H1 (cell line): ENCODE data around the gene ATP1A3. TPM values are rescaled to one million over a fixed set of nuclear protein-coding genes. Genes with fewer than 3 reads are reported as not detected.

ENCODE experiments used
- CTCF ChIA-PET: fragments of 300-600 bp; sonication (Branson Sonifier 250); formaldehyde crosslinking; loops from one replicate; lab custom pipeline; 2021; ENCODE audit not compliant: partially characterized antibody; lab: Charles Lee
- POLR2A ChIA-PET: fragments of 300-600 bp; sonication (Branson Sonifier 250); formaldehyde crosslinking; loops from one replicate; lab custom pipeline; 2021; ENCODE audit warnings: inconsistent platforms; ENCODE audit not compliant: partially characterized antibody; lab: Charles Lee
- DNase-seq, 2 experiments: peaks; one replicate each; pipeline versions ENCODE4 v3.0.0 to v3.0.0-alpha.2; 2010 to 2022; ENCODE audit warnings: low spot score in 2 of 2, low read depth in 1 of 2, mixed read lengths in 1 of 2
- FAIRE-seq: peaks from 2 replicates; lab custom pipeline; 2011; peaks lifted over from hg19 to GRCh38; lab: Jason Lieb, UNC
- H2AFZ ChIP-seq: 2 replicates; pipeline ENCODE4 v1.8.1; 2012; ENCODE audit warnings: low read length, inconsistent platforms
- H2AK5ac ChIP-seq: 2 replicates; pipeline ENCODE4 v1.6.1; 2013; ENCODE audit warnings: low read depth, low read length
- H2BK120ac ChIP-seq: replicated peaks from 2 replicates; pipeline ENCODE3; 2013; ENCODE audit warnings: low read depth, low read length, inconsistent platforms
- H2BK12ac ChIP-seq: 2 replicates; pipeline ENCODE4 v1.6.1; 2013; ENCODE audit warnings: low read depth, low read length
- H2BK15ac ChIP-seq: 2 replicates; pipeline ENCODE4 v1.6.1; 2013; ENCODE audit warnings: low read length
- H2BK20ac ChIP-seq: 2 replicates; pipeline ENCODE4 v1.6.1; 2013; ENCODE audit warnings: low read length
- H2BK5ac ChIP-seq: 2 replicates; pipeline ENCODE4 v1.6.1; 2013; ENCODE audit warnings: low read depth, low read length
- H3K14ac ChIP-seq: 2 replicates; pipeline ENCODE4 v1.6.1; 2013; ENCODE audit warnings: inconsistent platforms; ENCODE audit not compliant: insufficient read length
- H3K18ac ChIP-seq: 2 replicates; pipeline ENCODE4 v1.6.1; 2013; ENCODE audit warnings: low read length; ENCODE audit errors: extremely low read depth
- H3K23ac ChIP-seq: 2 replicates; pipeline ENCODE4 v1.6.1; 2013; ENCODE audit warnings: inconsistent platforms; ENCODE audit not compliant: insufficient read length
- H3K23me2 ChIP-seq: 2 replicates; pipeline ENCODE4 v1.6.1; 2013; ENCODE audit warnings: low read depth, low read length
- H3K27ac ChIP-seq: 2 replicates; pipeline ENCODE4 v1.6.1; 2011; ENCODE audit warnings: low read depth, low read length, inconsistent platforms
- H3K27me3 ChIP-seq, 4 experiments: replicated peaks in 1 of 4; 1 replicate in 1 of 4; 2 replicates in 3 of 4; pipeline versions ENCODE4 v1.6.1 to v1.8.1; 2011 to 2013; ENCODE audit warnings: low read length in 3 of 4, mild to moderate bottlenecking in 3 of 4, inconsistent platforms in 2 of 4, mixed read lengths in 2 of 4, moderate library complexity in 1 of 4; ENCODE audit not compliant: control insufficient read depth in 3 of 4, insufficient read depth in 3 of 4; ENCODE audit errors: extremely low read depth in 1 of 4
- H3K36me3 ChIP-seq, 4 experiments: 2 replicates each; pipeline versions ENCODE4 v1.6.1 to v1.8.1; 2011 to 2013; ENCODE audit warnings: mild to moderate bottlenecking in 4 of 4, low read length in 3 of 4, moderate library complexity in 2 of 4, control low read depth in 1 of 4, inconsistent platforms in 1 of 4; ENCODE audit not compliant: insufficient read depth in 4 of 4, control insufficient read depth in 2 of 4
- H3K4ac ChIP-seq: replicated peaks from 2 replicates; pipeline ENCODE3; 2013; ENCODE audit warnings: low read length, low read depth, mixed read lengths, inconsistent platforms; ENCODE audit not compliant: insufficient read length
- H3K4me1 ChIP-seq, 4 experiments: replicated peaks in 1 of 4; 1 replicate in 1 of 4; 2 replicates in 3 of 4; pipeline versions ENCODE4 v1.6.1 to v1.8.1; 2011 to 2013; ENCODE audit warnings: low read length in 3 of 4, inconsistent platforms in 2 of 4, mixed read lengths in 1 of 4; ENCODE audit not compliant: insufficient read depth in 4 of 4, control insufficient read depth in 3 of 4
- H3K4me2 ChIP-seq, 2 experiments: 2 replicates each; pipeline versions ENCODE4 v1.6.1 to v1.8.1; 2011 to 2013; ENCODE audit warnings: low read depth in 2 of 2, low read length in 2 of 2, control low read depth in 1 of 2, inconsistent platforms in 1 of 2, mild to moderate bottlenecking in 1 of 2; ENCODE audit not compliant: insufficient read depth in 1 of 2
- H3K4me3 ChIP-seq, 4 experiments: fragments of 200-600, 300-600 bp in 1 of 4; sonication (generic), shearing (Covaris generic), sonication (Bioruptor Twin) in 1 of 4; 2 replicates each; pipeline versions ENCODE4 v1.5.1 to v1.8.1; 2011 to 2016; ENCODE audit warnings: low read length in 4 of 4, low read depth in 3 of 4, control low read depth in 2 of 4, inconsistent platforms in 2 of 4, mild to moderate bottlenecking in 2 of 4, mixed read lengths in 1 of 4, moderate library complexity in 1 of 4; ENCODE audit not compliant: insufficient read depth in 2 of 4; ENCODE audit errors: extremely low read depth in 1 of 4
- H3K56ac ChIP-seq: replicated peaks from 2 replicates; pipeline ENCODE3; 2013; ENCODE audit warnings: low read depth, mild to moderate bottlenecking, mixed read lengths, low read length, inconsistent platforms; ENCODE audit not compliant: insufficient read length
- H3K79me1 ChIP-seq: 2 replicates; pipeline ENCODE4 v1.6.1; 2013; ENCODE audit warnings: low read depth, low read length, control low read depth
- H3K79me2 ChIP-seq, 2 experiments: 2 replicates each; pipeline versions ENCODE4 v1.6.1 to v1.8.1; 2012 to 2013; ENCODE audit warnings: low read length in 2 of 2, mild to moderate bottlenecking in 2 of 2, inconsistent platforms in 1 of 2; ENCODE audit not compliant: insufficient read depth in 2 of 2, control insufficient read depth in 1 of 2
- H3K9ac ChIP-seq, 4 experiments: replicated peaks in 1 of 4; 1 replicate in 1 of 4; 2 replicates in 3 of 4; pipeline versions ENCODE4 v1.6.1 to v1.8.1; 2011 to 2013; ENCODE audit warnings: low read depth in 3 of 4, low read length in 3 of 4, control low read depth in 2 of 4, mild to moderate bottlenecking in 2 of 4, moderate library complexity in 2 of 4, inconsistent platforms in 1 of 4; ENCODE audit errors: extremely low read depth in 1 of 4
- H3K9me3 ChIP-seq, 2 experiments: 2 replicates each; pipeline versions ENCODE4 v1.6.1 to v1.8.1; 2012 to 2013; ENCODE audit warnings: mild to moderate bottlenecking in 2 of 2, moderate library complexity in 2 of 2, control low read depth in 1 of 2, inconsistent platforms in 1 of 2, low read depth in 1 of 2, low read length in 1 of 2, mixed read lengths in 1 of 2; ENCODE audit not compliant: insufficient read depth in 2 of 2
- H4K20me1 ChIP-seq, 2 experiments: replicated peaks in 1 of 2; 2 replicates each; pipeline versions ENCODE3 to v1.8.1; 2011 to 2013; ENCODE audit warnings: inconsistent platforms in 2 of 2, low read length in 2 of 2, mild to moderate bottlenecking in 1 of 2; ENCODE audit not compliant: insufficient read depth in 2 of 2, control insufficient read depth in 1 of 2
- H4K5ac ChIP-seq: 2 replicates; pipeline ENCODE4 v1.6.1; 2013; ENCODE audit warnings: low read length, low read depth, mixed read lengths, inconsistent platforms; ENCODE audit not compliant: insufficient read length
- H4K8ac ChIP-seq: 2 replicates; pipeline ENCODE4 v1.8.0; 2013; ENCODE audit warnings: mild to moderate bottlenecking, moderate library complexity, low read length, inconsistent platforms; ENCODE audit not compliant: insufficient read depth; ENCODE audit errors: extremely low read depth
- H4K91ac ChIP-seq: replicated peaks from 2 replicates; pipeline ENCODE3; 2013; ENCODE audit warnings: low read length, mixed read lengths, inconsistent platforms; ENCODE audit not compliant: insufficient read length
- BCL11A ChIP-seq, 2 experiments: IDR thresholded peaks; one replicate each; pipeline ENCODE4 v1.6.1; 2011; ENCODE audit warnings: low read depth in 2 of 2, low read length in 2 of 2, mild to moderate bottlenecking in 2 of 2
- CHD1 ChIP-seq: IDR thresholded peaks from 2 replicates; pipeline ENCODE4 v1.6.1; 2012; ENCODE audit warnings: low read depth, low read length, improper control_type of control experiment
- CTCF ChIP-seq, 3 experiments: IDR thresholded peaks; 1 replicate in 2 of 3; 2 replicates in 1 of 3; pipeline versions ENCODE4 v1.5.1 to v1.6.1; 2011; ENCODE audit warnings: low read length in 3 of 3, mild to moderate bottlenecking in 3 of 3, inconsistent platforms in 2 of 3, low read depth in 1 of 3, moderate library complexity in 1 of 3; ENCODE audit not compliant: insufficient read depth in 1 of 3; ENCODE audit errors: control extremely low read depth in 1 of 3
- JUND ChIP-seq: IDR thresholded peaks from 2 replicates; pipeline ENCODE4 v1.6.1; 2011; ENCODE audit warnings: mild to moderate bottlenecking, improper control_type of control experiment, low read length
- NANOG ChIP-seq: IDR thresholded peaks from 2 replicates; pipeline ENCODE4 v1.6.1; 2011; ENCODE audit warnings: low read length, low read depth, mild to moderate bottlenecking, inconsistent platforms; ENCODE audit not compliant: insufficient read depth, poor library complexity, severe bottlenecking
- RBBP5 ChIP-seq: IDR thresholded peaks from 2 replicates; pipeline ENCODE4 v1.7.1; 2012; ENCODE audit warnings: low read depth, mild to moderate bottlenecking, inconsistent platforms, low read length, moderate library complexity, borderline replicate concordance
- SUZ12 ChIP-seq: fragments of 200-600 bp; sonication (generic); IDR thresholded peaks from 2 replicates; pipeline ENCODE4 v1.6.1; 2012; ENCODE audit warnings: mild to moderate bottlenecking, inconsistent platforms, low read length, moderate library complexity, mixed read lengths
- WGBS, 2 experiments: shearing (Covaris generic) in 1 of 2; methylation state at CpG; one replicate each; pipeline versions ENCODE4 v1.1.6 to v1.1.7; 2013 to 2015; ENCODE audit warnings: low lambda C conversion rate in 2 of 2, mixed read lengths in 2 of 2, inconsistent platforms in 1 of 2, low coverage in 1 of 2, missing lambda C conversion rate in 1 of 2; ENCODE audit not compliant: insufficient replicate concordance in 2 of 2, insufficient coverage in 1 of 2, insufficient read length in 1 of 2; ENCODE audit errors: extremely low coverage in 1 of 2, missing lambda C conversion rate in 1 of 2; 5-methylcytosine and 5-hydroxymethylcytosine counted together
- polyA plus RNA-seq, 7 experiments: library from polyadenylated mRNA; depleted of rRNA in 3 of 7; stranded (reverse) in 5 of 7; unstranded in 2 of 7; fragments of >200 nt in 5 of 7; fragments of 200-250 nt in 2 of 7; gene quantifications; 1 replicate in 5 of 7; 2 replicates in 1 of 7; 4 replicates in 1 of 7; pipeline versions ENCODE4 v1.2.1 to v1.2.3, GENCODE V29; 2011 to 2013; ENCODE audit warnings: missing spikeins in 2 of 7, mixed read lengths in 2 of 7
- total RNA-seq: library from RNA; stranded (reverse); fragmentation: NEBNext Ultra II Directional; extraction: Animal tissue kit (Norgen Biotek cat#: 25700); gene quantifications from 2 replicates; pipeline ENCODE4 v1.2.1, GENCODE V29; 2021
- TF ChIP-seq, protein P1 (sequence below): IDR thresholded peaks from 2 replicates; pipeline ENCODE4 v1.6.1; 2012; ENCODE audit warnings: inconsistent platforms

The ATP1A3 gene
- total and polyA plus RNA-seq, 2 of the 8 experiments (the other 6 are each of a cell fraction or from before 2014, with no cell fraction given) = 11.1 to 41.2 TPM

DNA sequence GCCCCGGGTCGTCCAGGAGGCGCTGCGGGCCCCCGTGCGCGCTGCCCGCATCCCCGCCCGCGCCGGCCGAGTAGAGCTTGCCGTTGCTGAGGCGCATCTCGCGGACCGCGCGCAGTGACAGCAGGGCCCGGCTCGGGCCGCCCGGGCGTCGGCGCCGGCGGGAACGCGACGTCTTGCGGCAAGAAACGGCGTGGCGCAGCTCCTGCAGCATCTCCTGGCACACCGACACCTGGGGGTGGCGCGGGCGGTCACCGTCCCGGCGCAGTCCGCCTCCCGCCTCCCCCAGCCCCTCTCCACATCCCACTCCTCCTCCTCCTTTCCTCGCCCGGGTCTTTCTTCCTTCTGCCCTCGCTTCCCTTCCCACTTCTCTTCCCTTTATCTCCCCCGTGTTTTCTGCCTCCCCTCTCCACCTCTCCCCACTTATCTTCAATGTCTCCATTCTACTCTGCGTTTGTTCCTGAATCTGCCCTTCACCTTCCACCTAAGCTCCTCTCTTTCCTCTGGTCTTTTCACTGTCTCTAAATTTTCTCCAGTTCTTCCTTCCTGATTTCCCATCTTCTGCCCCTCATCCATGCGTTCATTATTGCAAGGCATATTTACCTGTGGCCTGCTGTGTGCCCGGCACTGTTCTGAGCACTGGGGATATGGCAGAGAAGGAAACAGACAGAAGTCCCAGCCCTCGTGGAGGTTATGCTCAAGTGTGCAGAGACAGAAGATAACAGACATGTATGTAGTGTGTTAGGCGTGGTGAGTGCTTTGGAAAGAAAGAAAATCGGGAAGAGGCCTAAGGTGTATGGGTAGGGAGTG is 5.2 kb upstream of the ATP1A3 start:
- DNase-seq (peak in 1 of 2 experiments; percentile 78), FAIRE-seq (no peak)
- Histone ChIP-seq H4K8ac (no peak overlapping the region), H2BK15ac (no peak overlapping the region), H3K9me3 (no peaks in the 10 kb centered on the region), H3K4me3 (peak overlapping the region in 2 of 4 experiments; percentile 13 to 39; a peak in 4 of 8 replicates), H3K18ac (no peak overlapping the region), H4K91ac (no peak overlapping the region), H3K23me2 (peaks cover 9% of the 10 kb centered on the region; the same call in 1 of the 2 replicates), H3K79me2 (no peaks in the 10 kb centered on the region), H2BK20ac (no peak overlapping the region), H3K23ac (no peak overlapping the region), H3K56ac (no peak overlapping the region), H2BK120ac (no peak overlapping the region), H4K5ac (no peak overlapping the region), H2BK5ac (no peak overlapping the region), H4K20me1 (peaks cover 9 to 23% of the 10 kb centered on the region in 2 experiments), H3K27ac (no peak overlapping the region), H3K27me3 (peaks cover 13 to 65% (median 56%) of the 10 kb centered on the region in 4 experiments), H3K4ac (no peak overlapping the region), H3K9ac (no peak overlapping the region), H3K4me1 (peaks cover 0 to 22% (median 5%) of the 10 kb centered on the region in 4 experiments; a peak in 5 of 7 replicates), H2AFZ (no peak overlapping the region), H2BK12ac (no peak overlapping the region; the same call in 1 of the 2 replicates), H3K14ac (no peak overlapping the region), H3K79me1 (no peaks in the 10 kb centered on the region), H2AK5ac (no peak overlapping the region), H3K36me3 (no peaks in the 10 kb centered on the region; a peak in 2 of 8 replicates), H3K4me2 (peak overlapping the region; percentile 78 to 79)
- WGBS, 2 experiments = 59% methylated on average over 10 of the region's 55 CpGs; no CpG with 5 or more reads in 1 of the 2 experiments
- CTCF ChIA-PET = interaction anchor here (0.7 to 3.5 kb wide), 10 partner anchors 12 to 421 kb away, joined by 3 to 27 read pairs (median 3); no protein-coding TSS in a partner anchor
- POLR2A ChIA-PET = interaction anchor here (1.0 to 1.6 kb wide), 3 partner anchors 11 to 21 kb away, joined by 3 to 6 read pairs (median 6); no protein-coding TSS in a partner anchor
- TF ChIP-seq CTCF (IDR thresholded peaks at IDR 0.05; ENCODE audit: control extremely low read depth in 1 of 3, insufficient read depth in 1 of 3, low read depth in 1 of 3, low read length in 3 of 3) = peak; percentile 30 to 34 (median 33); a peak in 3 of 4 replicates
- TF ChIP-seq RBBP5 = peak; percentile 23; the same call in 1 of the 2 replicates
- no peak for TF ChIP-seq CHD1
- TF ChIP-seq, protein P1, sequence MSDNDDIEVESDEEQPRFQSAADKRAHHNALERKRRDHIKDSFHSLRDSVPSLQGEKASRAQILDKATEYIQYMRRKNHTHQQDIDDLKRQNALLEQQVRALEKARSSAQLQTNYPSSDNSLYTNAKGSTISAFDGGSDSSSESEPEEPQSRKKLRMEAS = peak; percentile 80
- TF ChIP-seq JUND = no peak
- no peak for TF ChIP-seq NANOG
- TF ChIP-seq BCL11A (IDR thresholded peaks at IDR 0.05; ENCODE audit: low read depth in 2 of 2, low read length in 2 of 2) = no peak
- TF ChIP-seq SUZ12 = 0 out of 2 replicates have a peak, but pooled peaks have one; percentile 29
